EH (cell line): Measurements from ENCODE around the gene NIPA2.

Source experiments
- DNase-seq: peaks from one replicate; pipeline ENCODE4 v3.0.0-alpha.2; 2015; ENCODE audit warnings: low read depth

NIPA2 gene

DNA sequence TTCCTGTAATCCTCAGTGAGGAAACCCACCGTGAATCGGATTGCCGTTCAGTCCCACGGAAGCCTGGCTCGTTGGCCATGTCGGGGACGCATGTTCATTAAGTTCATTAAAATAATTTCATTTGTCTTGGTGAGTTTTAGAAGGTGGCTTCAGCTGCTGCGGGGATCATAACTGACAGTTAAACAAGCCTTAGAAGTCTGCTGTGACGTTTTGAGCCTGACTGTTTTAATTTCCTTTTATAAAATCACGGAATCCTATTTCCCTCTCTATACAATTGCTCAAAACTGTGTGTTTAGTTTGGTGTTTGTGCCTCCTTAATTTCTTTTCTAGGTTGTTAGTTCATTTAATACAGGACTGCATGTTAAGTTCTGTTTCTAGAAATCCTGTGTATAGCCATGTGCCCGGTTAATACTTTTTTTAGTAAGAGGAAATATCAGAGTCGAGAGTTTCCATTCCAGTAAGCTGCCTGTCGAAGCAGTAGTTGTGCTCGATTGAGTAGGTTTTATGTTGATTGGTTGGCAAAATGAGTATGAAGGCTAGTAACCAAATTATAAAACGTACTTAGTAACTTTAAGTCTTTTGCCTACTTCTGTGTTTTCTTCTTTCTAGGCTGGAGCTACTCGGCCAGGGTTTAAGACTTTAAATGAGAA lies 705 bp downstream of the NIPA2 start:
- DNase-seq: peak; percentile 12

DNA sequence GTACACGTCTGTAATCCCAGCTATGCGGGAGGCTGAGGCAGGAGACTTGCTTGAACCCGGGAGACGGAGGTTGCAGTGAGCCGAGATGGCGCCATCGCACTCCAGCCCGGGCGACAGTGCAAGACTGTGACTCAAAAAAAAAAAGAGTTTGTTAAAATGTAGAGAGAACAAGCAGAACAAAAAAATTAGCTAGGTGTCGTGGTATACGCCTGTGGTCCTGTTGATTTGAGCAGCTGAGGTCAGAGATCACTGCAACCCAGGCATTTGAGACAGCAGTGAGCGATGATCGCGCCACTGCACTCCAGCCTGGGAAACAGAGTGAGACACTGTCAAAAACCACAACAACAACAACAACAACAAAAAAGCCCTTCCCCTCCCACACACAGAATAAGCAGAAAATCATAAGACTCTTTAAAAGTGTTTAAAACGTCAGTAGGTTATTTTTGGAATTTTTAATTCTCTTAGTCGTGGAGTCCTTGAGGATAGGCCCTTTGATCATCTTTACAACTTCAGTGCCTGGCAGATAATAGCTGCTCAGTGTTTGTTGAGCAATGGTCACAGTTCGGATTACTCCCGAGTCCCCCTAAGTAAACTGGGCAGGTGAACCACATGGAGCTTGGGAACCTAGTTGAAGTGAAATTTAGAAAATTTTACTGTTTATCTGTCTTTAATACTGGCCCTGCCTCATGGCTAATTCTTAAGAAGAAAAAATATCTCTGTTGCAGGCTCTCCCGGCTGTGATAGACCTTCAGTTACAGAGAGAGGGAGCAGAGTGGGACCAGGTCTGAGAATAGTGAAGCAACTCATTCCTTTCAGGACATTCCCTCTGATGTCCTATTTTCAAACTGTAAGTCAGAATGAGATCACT lies 6.2 kb downstream of the NIPA2 start:
- DNase-seq: no peak

- DNase-seq: peak; percentile 43
Measured at GRCh38 chr15:22845289-22845900, 6.9 kb downstream of the NIPA2 start.

GRCh38 chr15:22846073-22846472 lies 7.6 kb downstream of the NIPA2 start:
- DNase-seq: no peak

GRCh38 chr15:22850055-22850454 lies 11.6 kb downstream of the NIPA2 start:
- peak; percentile 11 for DNase-seq

- no peak for DNase-seq
Measured at GRCh38 chr15:22851513-22851912, 13.0 kb downstream of the NIPA2 start.

- DNase-seq: no peak
Measured at GRCh38 chr15:22855791-22856190, 17.3 kb downstream of the NIPA2 start.

DNA sequence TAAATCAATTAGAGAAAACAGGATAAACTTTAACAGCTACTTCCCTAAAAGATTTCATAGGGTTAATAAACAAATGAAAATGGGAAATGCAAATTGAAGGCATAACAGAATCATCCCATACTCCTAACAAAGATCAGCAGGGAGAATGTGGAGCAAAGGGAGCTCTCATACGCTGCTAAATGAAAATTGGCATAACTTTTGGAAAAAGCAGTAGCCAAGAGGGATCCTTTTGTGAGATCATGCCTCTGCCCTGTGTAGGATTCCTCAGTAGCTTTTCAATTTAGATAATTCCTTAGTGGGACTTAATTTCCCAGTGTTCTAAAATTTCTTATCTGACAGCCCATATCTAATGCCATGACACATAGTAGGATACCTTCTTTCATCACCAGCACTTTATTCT lies 18.2 kb downstream of the NIPA2 start:
- DNase-seq: no peak

- no peak for DNase-seq
Measured at GRCh38 chr15:22861161-22861560, 22.7 kb downstream of the NIPA2 start.

- DNase-seq: no peak
Measured at GRCh38 chr15:22863356-22863755, 24.9 kb downstream of the NIPA2 start.

GRCh38 chr15:22866079-22866478 lies 27.6 kb downstream of the NIPA2 start:
- peak; percentile 34 for DNase-seq

DNA sequence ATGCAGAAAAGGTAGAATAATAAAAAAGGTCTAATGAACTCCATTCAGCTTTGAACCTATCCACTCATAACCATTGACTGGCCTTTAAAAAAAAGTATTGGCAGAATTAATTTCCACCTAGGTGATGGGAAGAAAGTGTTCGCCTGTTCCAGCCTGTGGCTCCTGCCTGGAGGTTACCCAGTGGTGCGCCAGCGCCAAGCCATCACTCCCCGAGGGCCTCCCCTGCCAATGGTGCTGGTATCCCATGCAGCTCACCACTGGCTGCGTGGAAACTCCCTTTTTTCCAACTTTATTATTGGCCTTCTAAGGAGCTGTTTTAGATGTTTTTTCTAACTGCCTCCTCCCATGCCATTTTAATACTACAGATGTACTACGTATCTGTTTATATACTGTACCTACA lies 29.4 kb downstream of the NIPA2 start:
- no peak for DNase-seq

- no peak for DNase-seq
Measured at GRCh38 chr15:22868495-22868894, 30.0 kb downstream of the NIPA2 start.

- DNase-seq: no peak
Measured at GRCh38 chr15:22868928-22869327, 30.5 kb downstream of the NIPA2 start.

GRCh38 chr15:22869856-22870255 lies 31.4 kb downstream of the NIPA2 start:
- DNase-seq: no peak

GRCh38 chr15:22870865-22871264 lies 32.4 kb downstream of the NIPA2 start:
- no peak for DNase-seq

DNA sequence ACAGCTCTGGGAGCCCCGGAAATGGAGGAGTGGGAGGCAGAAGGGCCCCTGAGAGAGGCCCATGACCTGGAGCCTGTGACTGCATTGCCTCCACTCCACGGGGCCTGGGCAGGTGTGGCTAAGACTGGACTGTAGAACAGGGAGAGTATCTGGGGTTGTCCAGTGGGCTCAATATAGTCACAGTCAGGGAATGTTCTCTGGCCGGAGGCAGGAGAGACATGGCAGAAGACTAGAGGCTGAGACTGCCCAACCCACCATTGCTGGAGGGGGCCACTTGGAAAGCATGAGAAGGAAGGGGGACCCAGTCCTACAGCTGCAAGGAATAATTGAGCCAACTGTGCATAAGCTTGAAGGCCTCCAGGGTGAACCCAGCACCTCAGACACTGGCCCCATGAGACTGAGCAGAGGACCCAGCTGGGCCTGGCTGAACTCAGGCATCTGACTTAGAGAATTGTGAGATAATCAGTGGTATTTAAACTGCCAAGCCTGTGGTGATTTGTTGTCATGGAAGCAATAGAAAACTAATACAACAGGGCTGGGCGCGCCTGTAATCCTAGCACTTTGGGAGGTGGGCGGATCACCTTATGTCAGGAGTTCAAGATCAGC lies 33.1 kb downstream of the NIPA2 start:
- DNase-seq: no peak

DNA sequence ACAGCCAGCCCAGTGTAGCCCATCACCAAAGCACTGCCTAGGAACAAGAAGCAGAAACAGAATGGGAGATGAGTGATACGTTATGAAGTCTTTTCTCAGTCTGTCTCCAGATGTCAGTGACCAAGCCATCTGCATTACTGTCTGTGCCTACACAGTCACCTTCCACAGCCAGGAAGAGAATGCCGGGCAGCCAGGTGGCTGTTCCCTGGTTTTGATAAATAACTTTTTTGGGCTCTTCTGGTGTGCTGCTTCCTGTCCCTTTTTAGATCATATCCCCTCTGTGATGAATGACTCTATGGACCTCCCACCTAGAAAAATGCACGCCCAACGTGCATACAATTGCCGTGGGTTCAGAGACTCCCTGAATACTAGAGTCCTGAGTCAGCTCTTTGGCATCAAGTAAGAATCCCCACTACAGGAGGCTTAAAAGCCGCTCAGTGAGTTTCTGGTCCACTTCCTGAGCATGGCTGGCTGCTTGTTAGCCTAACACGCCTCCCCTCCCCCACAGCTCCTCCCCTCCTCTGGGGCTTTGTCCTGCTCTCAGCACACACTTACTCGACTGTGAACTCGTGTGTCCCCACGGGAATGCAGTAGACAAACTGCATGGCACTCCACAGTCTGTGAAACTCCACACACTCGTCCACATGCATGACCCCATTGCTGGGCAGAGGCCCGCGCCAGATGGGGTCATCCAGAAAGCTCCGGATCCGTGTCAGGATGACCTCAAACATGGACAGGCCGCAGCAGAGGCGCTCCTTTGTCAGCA lies 34.7 kb downstream of the NIPA2 start:
- DNase-seq: peak; percentile 91

GRCh38 chr15:22873841-22874240 lies 35.4 kb downstream of the NIPA2 start:
- DNase-seq: no peak

GRCh38 chr15:22874256-22874655 lies 35.8 kb downstream of the NIPA2 start:
- no peak for DNase-seq

- no peak for DNase-seq
Measured at GRCh38 chr15:22874966-22875365, 36.5 kb downstream of the NIPA2 start.

- DNase-seq: no peak
Measured at GRCh38 chr15:22877117-22877516, 38.7 kb downstream of the NIPA2 start.
